Esophagus muscularis mucosa (tissue), 4 donors: Measurements from ENCODE around the gene EGR4. TPM values are rescaled to one million over a fixed set of nuclear protein-coding genes. Genes with fewer than 3 reads are reported as not detected.
"Not testable (repeated sequence)": the region's sequence is repeated elsewhere in the genome, so short reads cannot be mapped to it uniquely, and the experiment has no call there.

ENCODE experiments used
- DNase-seq: peaks from one replicate; pipeline ENCODE4 v3.0.0-alpha.2; 2017; ENCODE audit errors: extremely low spot score
- H3K27ac ChIP-seq, 4 donors: fragments of 200-600 bp; sonication (generic); replicated peaks in 1 of 4; 1 replicate in 3 of 4; 2 replicates in 1 of 4; pipeline ENCODE4 v1.5.1; 2016 to 2019; ENCODE audit warnings: mild to moderate bottlenecking in 1 of 4
- H3K27me3 ChIP-seq, 4 donors: fragments of 200-600 bp; sonication (generic); one replicate each; pipeline versions ENCODE4 v1.5.1 to v1.6.0; 2016 to 2019
- H3K36me3 ChIP-seq, 4 donors: fragments of 200-600 bp; sonication (generic); one replicate each; pipeline ENCODE4 v1.5.1; 2016 to 2019
- H3K4me1 ChIP-seq, 4 donors: fragments of 200-600 bp; sonication (generic); one replicate each; pipeline ENCODE4 v1.5.1; 2016 to 2019
- H3K4me3 ChIP-seq, 4 donors: fragments of 200-600 bp; sonication (generic); 1 replicate in 2 of 4; 2 replicates in 2 of 4; pipeline ENCODE4 v1.5.1; 2016 to 2019; ENCODE audit warnings: mild to moderate bottlenecking in 4 of 4, moderate library complexity in 1 of 4
- H3K9me3 ChIP-seq, 4 donors: fragments of 200-600 bp; sonication (generic); 1 replicate in 3 of 4; 2 replicates in 1 of 4; pipeline ENCODE4 v1.5.1; 2016 to 2019
- CTCF ChIP-seq, 3 experiments: fragments of 200-600 bp in 2 of 3; fragments of 450-650 bp in 1 of 3; sonication (generic) in 2 of 3; IDR thresholded peaks; one replicate each; pipeline ENCODE4 v1.5.1; 2017 to 2019; ENCODE audit warnings: antibody characterized with exemption in 3 of 3, mild to moderate bottlenecking in 2 of 3, moderate library complexity in 1 of 3
- EP300 ChIP-seq: sonication (generic); formaldehyde crosslinking; IDR thresholded peaks from one replicate; pipeline ENCODE4 v1.6.1; 2017; ENCODE audit warnings: antibody characterized with exemption
- POLR2A ChIP-seq: fragments of 450-650 bp; IDR thresholded peaks from one replicate; pipeline ENCODE4 v1.6.1; 2017; ENCODE audit warnings: antibody characterized with exemption, moderate library complexity, mild to moderate bottlenecking, low read depth
- POLR2AphosphoS5 ChIP-seq, 2 donors: sonication (generic); formaldehyde crosslinking; IDR thresholded peaks; one replicate each; pipeline ENCODE4 v1.6.1; 2017; ENCODE audit warnings: antibody characterized with exemption in 2 of 2
- WGBS: methylation state at CpG from one replicate; pipeline ENCODE4 v1.1.5; 2018; 5-methylcytosine and 5-hydroxymethylcytosine counted together
- intact Hi-C: fragments of 100-400 bp; cut with DNase I; formaldehyde crosslinking; loops from one replicate; pipeline ENCODE4 v1.15.1; 2023
- total RNA-seq, 4 donors: library from RNA; depleted of rRNA; stranded (reverse); fragments of >200 nt; gene quantifications; one replicate each; pipeline versions ENCODE4 v1.1.0 to v1.2.1, GENCODE V29; 2016

Gene EGR4
- total RNA-seq, 4 donors from 2014 or later, result 0.17 TPM; not detected in 3

GRCh38 chr2:73265298-73266060 is 27.9 kb downstream of the EGR4 start:
- no peak for DNase-seq
- Histone ChIP-seq H3K4me3 (no peak overlapping the region), H3K27me3 (peaks cover 4 to 56% (median 20%) of the 10 kb centered on the region in 4 donors), H3K27ac (no peak overlapping the region), H3K4me1 (peaks cover 7 to 14% (median 13%) of the 10 kb centered on the region in 4 donors), H3K9me3 (no peaks in the 10 kb centered on the region), H3K36me3 (peaks cover 0 to 3% (median 0%) of the 10 kb centered on the region in 4 donors)
- no peak for TF ChIP-seq POLR2A
- TF ChIP-seq EP300, result no peak
- TF ChIP-seq CTCF (IDR thresholded peaks at IDR 0.05), result no peak
- no peak for TF ChIP-seq POLR2AphosphoS5 (IDR thresholded peaks at IDR 0.05)
- intact Hi-C loops, result loop anchor here (10.0 kb wide), 1 partner anchor 119 kb away; the partner anchor contains the start of gene ALMS1
- WGBS, result 94% methylated on average over 15 of the region's 28 CpGs

- intact Hi-C loops, result loop anchor here (10.0 kb wide), 1 partner anchor 120 kb away; the partner anchor contains the start of gene ALMS1
- Histone ChIP-seq H3K4me3 (no peak overlapping the region), H3K9me3 (no peaks in the 10 kb centered on the region), H3K4me1 (peaks cover 7 to 15% (median 14%) of the 10 kb centered on the region in 4 donors), H3K36me3 (peaks cover 0 to 3% (median 0%) of the 10 kb centered on the region in 4 donors), H3K27ac (no peak overlapping the region), H3K27me3 (peaks cover 4 to 50% (median 19%) of the 10 kb centered on the region in 4 donors)
- TF ChIP-seq CTCF (IDR thresholded peaks at IDR 0.05) (no peak), POLR2AphosphoS5 (IDR thresholded peaks at IDR 0.05) (no peak), POLR2A (no peak), EP300 (no peak)
- DNase-seq, result no peak
- 87% methylated on average over 4 of the region's 4 CpGs for WGBS
Measured at GRCh38 chr2:73264783-73265182, 28.6 kb downstream of the EGR4 start.

GRCh38 chr2:73264332-73264606 is 29.1 kb downstream of the EGR4 start:
- no peak overlapping the region for H3K4me3 ChIP-seq
- WGBS, result no CpG with 5 or more reads among the region's 15 CpGs
- peaks cover 0 to 3% (median 0%) of the 10 kb centered on the region in 4 donors for H3K36me3 ChIP-seq
- TF ChIP-seq CTCF (IDR thresholded peaks at IDR 0.05), result no peak
- no peak for TF ChIP-seq EP300
- no peak for TF ChIP-seq POLR2AphosphoS5 (IDR thresholded peaks at IDR 0.05)
- TF ChIP-seq POLR2A, result no peak
- DNase-seq, result no peak
- intact Hi-C loops, result loop anchor here (10.0 kb wide), 1 partner anchor 121 kb away; the partner anchor contains the start of gene ALMS1
- H3K27ac ChIP-seq, result no peak overlapping the region
- H3K27me3 ChIP-seq, result peaks cover 4 to 44% (median 18%) of the 10 kb centered on the region in 4 donors
- no peaks in the 10 kb centered on the region for H3K9me3 ChIP-seq
- H3K4me1 ChIP-seq, result peaks cover 7 to 13% (median 9%) of the 10 kb centered on the region in 4 donors

GRCh38 chr2:73263540-73264331 is 29.6 kb downstream of the EGR4 start:
- TF ChIP-seq CTCF (IDR thresholded peaks at IDR 0.05) (no peak), POLR2A (no peak), EP300 (no peak), POLR2AphosphoS5 (IDR thresholded peaks at IDR 0.05) (no peak)
- Histone ChIP-seq H3K9me3 (no peaks in the 10 kb centered on the region), H3K4me3 (no peak overlapping the region), H3K27ac (no peak overlapping the region), H3K27me3 (peaks cover 1 to 39% (median 14%) of the 10 kb centered on the region in 4 donors), H3K4me1 (peaks cover 2 to 8% (median 4%) of the 10 kb centered on the region in 4 donors), H3K36me3 (peaks cover 0 to 5% (median 0%) of the 10 kb centered on the region in 4 donors)
- DNase-seq, result no peak
- 93% methylated on average over 7 of the region's 16 CpGs for WGBS
- intact Hi-C loops, result loop anchor here (10.0 kb wide), 1 partner anchor 121 kb away; the partner anchor contains the start of gene ALMS1

GRCh38 chr2:73262691-73263429 is 30.5 kb downstream of the EGR4 start:
- not testable (repeated sequence) for H3K9me3 ChIP-seq, H3K4me1 ChIP-seq, H3K27ac ChIP-seq, DNase-seq, H3K4me3 ChIP-seq
- intact Hi-C loops, result loop anchor here (10.0 kb wide), 1 partner anchor 122 kb away; the partner anchor contains the start of gene ALMS1
- H3K27me3 ChIP-seq, result peaks cover 0 to 30% (median 5%) of the 10 kb centered on the region in 4 donors
- H3K36me3 ChIP-seq, result peaks cover 0 to 11% (median 2%) of the 10 kb centered on the region in 4 donors
- 91% methylated on average over 15 of the region's 18 CpGs for WGBS
